ENCODE data around the gene SLC4A9. TPM values are rescaled to one million over a fixed set of nuclear protein-coding genes. Genes with fewer than 3 reads are reported as not detected.

Gene SLC4A9
- total RNA-seq, 4 donors from 2014 or later = 0.48 to 3.0 (median 0.82) TPM; not detected in 1

GRCh38 chr5:140348104-140348503 is 11.9 kb upstream of the SLC4A9 start:
- no peaks in the 10 kb centered on the region for H3K27me3 ChIP-seq
- H3K4me1 ChIP-seq = peaks cover 19 to 54% (median 38%) of the 10 kb centered on the region in 4 donors
- in situ Hi-C loops (cut with MboI; ENCODE audit: low pct_ligation_motif_present in 1 of 4, low pct_unique_long_range_greater_than_20kb in 1 of 4, low sequenced_read_pairs in 3 of 4) (no loop called here), intact Hi-C loops (cut with DNase I; ENCODE audit: low total_unique reads) (loop anchor here (2.0 to 10.0 kb wide), 2 partner anchors 105 to 173 kb away; partner anchors contain the start of gene CYSTM1)
- WGBS, 2 donors (ENCODE audit: low coverage in 1 of 2) = 53% methylated on average over 4 of the region's 4 CpGs; no CpG with 5 or more reads in 1 of the 2 donors
- peak overlapping the region; percentile 86 to 95 (median 90) for H3K27ac ChIP-seq
- H3K36me3 ChIP-seq = no peaks in the 10 kb centered on the region
- no peaks in the 10 kb centered on the region for H3K9me3 ChIP-seq
- DNase-seq = peak; percentile 75
- H3K4me3 ChIP-seq = no peak overlapping the region
- TF ChIP-seq CTCF (IDR thresholded peaks at IDR 0.05) = peak in 1 of 5 experiments; percentile 9
- TF ChIP-seq POLR2AphosphoS5 (IDR thresholded peaks at IDR 0.05) = peak in 2 of 3 donors; percentile 33 to 67
- no peak for TF ChIP-seq EP300 (IDR thresholded peaks at IDR 0.05; ENCODE audit: low read depth)

GRCh38 chr5:140349244-140349643 is 10.8 kb upstream of the SLC4A9 start:
- no peak for TF ChIP-seq EP300 (IDR thresholded peaks at IDR 0.05; ENCODE audit: low read depth)
- peak in 1 of 3 donors; percentile 72 for TF ChIP-seq POLR2AphosphoS5 (IDR thresholded peaks at IDR 0.05)
- TF ChIP-seq CTCF (IDR thresholded peaks at IDR 0.05) = no peak
- Histone ChIP-seq H3K36me3 (no peaks in the 10 kb centered on the region), H3K27ac (peak overlapping the region; percentile 86 to 95 (median 90)), H3K27me3 (no peaks in the 10 kb centered on the region), H3K4me3 (no peak overlapping the region), H3K9me3 (no peaks in the 10 kb centered on the region), H3K4me1 (peaks cover 19 to 56% (median 38%) of the 10 kb centered on the region in 4 donors)
- in situ Hi-C loops (cut with MboI; ENCODE audit: low pct_ligation_motif_present in 1 of 4, low pct_unique_long_range_greater_than_20kb in 1 of 4, low sequenced_read_pairs in 3 of 4) = no loop called here
- intact Hi-C loops (cut with DNase I; ENCODE audit: low total_unique reads) = loop anchor here (2.0 to 10.0 kb wide), 2 partner anchors 106 to 174 kb away; partner anchors contain the start of gene CYSTM1
- DNase-seq = peak; percentile 74
- WGBS, 2 donors (ENCODE audit: low coverage in 1 of 2) = 79% methylated on average over 2 of the region's 2 CpGs; no CpG with 5 or more reads in 1 of the 2 donors

GRCh38 chr5:140351609-140352334 is 8.2 kb upstream of the SLC4A9 start:
- Histone ChIP-seq H3K27ac (no peak overlapping the region), H3K9me3 (no peaks in the 10 kb centered on the region), H3K27me3 (no peaks in the 10 kb centered on the region), H3K4me1 (peaks cover 19 to 39% (median 21%) of the 10 kb centered on the region in 4 donors), H3K36me3 (no peaks in the 10 kb centered on the region), H3K4me3 (no peak overlapping the region)
- TF ChIP-seq EP300 (IDR thresholded peaks at IDR 0.05; ENCODE audit: low read depth) = no peak
- peak; percentile 86 to 95 (median 93) for TF ChIP-seq CTCF (IDR thresholded peaks at IDR 0.05)
- no peak for TF ChIP-seq POLR2AphosphoS5 (IDR thresholded peaks at IDR 0.05)
- DNase-seq = peak; percentile 46
- in situ Hi-C loops (cut with MboI; ENCODE audit: low pct_ligation_motif_present in 1 of 4, low pct_unique_long_range_greater_than_20kb in 1 of 4, low sequenced_read_pairs in 3 of 4) = loop anchor here (5.0 kb wide), 3 partner anchors 104 to 114 kb away; no protein-coding TSS in a partner anchor
- WGBS, 2 donors (ENCODE audit: low coverage in 1 of 2) = 2% methylated on average over 5 of the region's 5 CpGs; no CpG with 5 or more reads in 1 of the 2 donors
- intact Hi-C loops (cut with DNase I; ENCODE audit: low total_unique reads) = no loop called here

GRCh38 chr5:140355546-140355945 is 4.4 kb upstream of the SLC4A9 start:
- intact Hi-C loops (cut with DNase I; ENCODE audit: low total_unique reads) = no loop called here

More at GRCh38 chr5:140355546-140355945, 4.4 kb upstream of the SLC4A9 start:
- TF ChIP-seq POLR2A (IDR thresholded peaks at IDR 0.05) (no peak), CTCF (IDR thresholded peaks at IDR 0.05) (no peak), POLR2AphosphoS5 (IDR thresholded peaks at IDR 0.05) (no peak), EP300 (IDR thresholded peaks at IDR 0.05; ENCODE audit: low read depth) (no peak)
- no peak overlapping the region for H3K4me3 ChIP-seq
- no peaks in the 10 kb centered on the region for H3K36me3 ChIP-seq
- no peak for DNase-seq
- H3K27me3 ChIP-seq = no peaks in the 10 kb centered on the region
- peaks cover 0 to 21% (median 3%) of the 10 kb centered on the region in 4 donors for H3K4me1 ChIP-seq
- in situ Hi-C loops (cut with MboI; ENCODE audit: low pct_ligation_motif_present in 1 of 4, low pct_unique_long_range_greater_than_20kb in 1 of 4, low sequenced_read_pairs in 3 of 4) = no loop called here
- H3K27ac ChIP-seq = no peak overlapping the region
- H3K9me3 ChIP-seq = no peaks in the 10 kb centered on the region
- WGBS, 2 donors (ENCODE audit: low coverage in 1 of 2) = 78 to 81% methylated on average over 3 to 7 of the region's 7 CpGs

Measured in transverse colon (tissue), 4 donors.